Activated CD4-positive, alpha-beta T cell treated with anti-CD3 and anti-CD28 coated beads for 1 hour (primary cell): Measurements from ENCODE around the gene ZNF586.

ENCODE experiments used
- DNase-seq: peaks from one replicate; pipeline ENCODE4 v3.0.0-alpha.2; 2020

ZNF586 gene

GRCh38 chr19:57825511-57825910 is 56.0 kb downstream of the ZNF586 start:
- no peak for DNase-seq

- no peak for DNase-seq
These were observed 59.8 kb downstream of the ZNF586 start for GRCh38 chr19:57829316-57829715.

- no peak for DNase-seq
These were observed 60.7 kb downstream of the ZNF586 start, which contains the start of gene ZNF587B for GRCh38 chr19:57830071-57830602. Gene ZNF587B (plus strand): TSS chr19:57830299. CDS start chr19:57830529, 230 bp downstream.
